H9 (cell line): ENCODE data around the gene AIF1. TPM values are rescaled to one million over a fixed set of nuclear protein-coding genes. Genes with fewer than 3 reads are reported as not detected.

Source experiments
- DNase-seq: peaks from one replicate; pipeline ENCODE4 v3.0.0-alpha.2; 2017
- H2AFZ ChIP-seq: one replicate; pipeline ENCODE4 v1.6.1; 2013; ENCODE audit warnings: mild to moderate bottlenecking, low read length, control low read depth, moderate library complexity
- H2AK5ac ChIP-seq: 2 replicates; pipeline ENCODE4 v1.6.1; 2013; ENCODE audit warnings: low read length, control low read depth, mixed read lengths; ENCODE audit not compliant: insufficient read length
- H2BK120ac ChIP-seq: one replicate; pipeline ENCODE4 v1.6.1; 2013; ENCODE audit warnings: low read depth, mild to moderate bottlenecking, low read length, control low read depth, inconsistent platforms; ENCODE audit not compliant: poor library complexity, severe bottlenecking
- H2BK12ac ChIP-seq: 2 replicates; pipeline ENCODE4 v1.6.1; 2013; ENCODE audit warnings: low read length, control low read depth, mixed read lengths, low read depth; ENCODE audit not compliant: insufficient read length
- H2BK15ac ChIP-seq: 2 replicates; pipeline ENCODE4 v1.6.1; 2013; ENCODE audit warnings: low read depth, low read length, control low read depth
- H2BK20ac ChIP-seq: one replicate; pipeline ENCODE4 v1.6.1; 2013; ENCODE audit warnings: low read depth, mild to moderate bottlenecking, low read length, control low read depth, inconsistent platforms; ENCODE audit not compliant: poor library complexity, severe bottlenecking
- H2BK5ac ChIP-seq: 2 replicates; pipeline ENCODE4 v1.6.1; 2013; ENCODE audit warnings: low read length, control low read depth, mixed read lengths; ENCODE audit not compliant: insufficient read length
- H3K14ac ChIP-seq: 2 replicates; pipeline ENCODE4 v1.6.1; 2013; ENCODE audit warnings: low read length, control low read depth; ENCODE audit not compliant: insufficient read depth
- H3K18ac ChIP-seq: 2 replicates; pipeline ENCODE4 v1.6.1; 2013; ENCODE audit warnings: low read depth, mild to moderate bottlenecking, mixed read lengths, low read length, control low read depth; ENCODE audit not compliant: insufficient read length
- H3K23ac ChIP-seq: 2 replicates; pipeline ENCODE4 v1.6.1; 2013; ENCODE audit warnings: low read length, control low read depth, mixed read lengths, low read depth; ENCODE audit not compliant: insufficient read length
- H3K23me2 ChIP-seq: 2 replicates; pipeline ENCODE4 v1.6.1; 2013; ENCODE audit warnings: low read depth, mild to moderate bottlenecking, mixed read lengths, low read length, control low read depth; ENCODE audit not compliant: insufficient read length, poor library complexity, severe bottlenecking
- H3K27ac ChIP-seq: 2 replicates; pipeline ENCODE4 v1.5.1; 2013; ENCODE audit warnings: low read length, control low read depth, mixed read lengths, low read depth; ENCODE audit not compliant: insufficient read length
- H3K27me3 ChIP-seq: 2 replicates; pipeline ENCODE4 v1.6.1; 2013; ENCODE audit warnings: low read length, control low read depth, inconsistent platforms; ENCODE audit not compliant: insufficient read depth
- H3K4ac ChIP-seq: 2 replicates; pipeline ENCODE4 v1.6.1; 2013; ENCODE audit warnings: low read depth, mild to moderate bottlenecking, control low read depth, inconsistent platforms, low read length, moderate library complexity
- H3K4me1 ChIP-seq: 2 replicates; pipeline ENCODE4 v1.6.1; 2013; ENCODE audit warnings: low read length, control low read depth, inconsistent platforms; ENCODE audit not compliant: insufficient read depth
- H3K4me2 ChIP-seq: 2 replicates; pipeline ENCODE4 v1.6.1; 2013; ENCODE audit warnings: low read length, control low read depth, mixed read lengths; ENCODE audit not compliant: insufficient read length, insufficient read depth
- H3K56ac ChIP-seq: 2 replicates; pipeline ENCODE4 v1.6.1; 2013; ENCODE audit warnings: low read depth, mild to moderate bottlenecking, mixed read lengths, low read length, control low read depth; ENCODE audit not compliant: insufficient read length
- H3K79me1 ChIP-seq: 2 replicates; pipeline ENCODE4 v1.6.1; 2013; ENCODE audit warnings: low read depth, mild to moderate bottlenecking, moderate library complexity, low read length, control low read depth, inconsistent platforms; ENCODE audit not compliant: insufficient read depth, poor library complexity, severe bottlenecking
- H3K79me2 ChIP-seq: 2 replicates; pipeline ENCODE4 v1.6.1; 2013; ENCODE audit warnings: low read length, control low read depth, inconsistent platforms; ENCODE audit not compliant: insufficient read depth
- H3K9ac ChIP-seq: 2 replicates; pipeline ENCODE4 v1.6.1; 2013; ENCODE audit warnings: low read length, control low read depth, mixed read lengths; ENCODE audit not compliant: insufficient read length; ENCODE audit errors: extremely low read depth
- H3K9me3 ChIP-seq: one replicate; pipeline ENCODE4 v1.6.1; 2013; ENCODE audit warnings: low read depth, low read length, inconsistent platforms; ENCODE audit not compliant: control insufficient read depth
- H3T11ph ChIP-seq: one replicate; pipeline ENCODE4 v1.6.1; 2013; ENCODE audit warnings: mild to moderate bottlenecking, low read length, control low read depth, inconsistent platforms
- H4K20me1 ChIP-seq: one replicate; pipeline ENCODE4 v1.6.1; 2013; ENCODE audit not compliant: control insufficient read depth, insufficient read length, insufficient read depth
- H4K5ac ChIP-seq: 2 replicates; pipeline ENCODE4 v1.6.1; 2013; ENCODE audit warnings: low read depth, mild to moderate bottlenecking, mixed read lengths, low read length, control low read depth; ENCODE audit not compliant: insufficient read length
- H4K8ac ChIP-seq: replicated peaks from 2 replicates; pipeline ENCODE4 v1.6.1; 2013; ENCODE audit warnings: low read length, control low read depth, mixed read lengths, low read depth; ENCODE audit not compliant: insufficient read length
- H4K91ac ChIP-seq: 2 replicates; pipeline ENCODE4 v1.6.1; 2013; ENCODE audit warnings: low read depth, mild to moderate bottlenecking, moderate library complexity, mixed read lengths, low read length, control low read depth; ENCODE audit not compliant: insufficient read length
- H3K27ac Mint-ChIP-seq, 3 experiments: 2 replicates in 2 of 3; 3 replicates in 1 of 3; pipeline ENCODE4 v1.8.0; 2020 to 2021; ENCODE audit warnings: mixed read lengths in 3 of 3, mild to moderate bottlenecking in 1 of 3, moderate library complexity in 1 of 3
- H3K27me3 Mint-ChIP-seq: 2 replicates; pipeline ENCODE4 v1.8.0; 2021; ENCODE audit warnings: low read depth, mild to moderate bottlenecking, moderate library complexity, mixed read lengths
- H3K36me3 Mint-ChIP-seq, 3 experiments: 2 replicates in 2 of 3; 3 replicates in 1 of 3; pipeline ENCODE4 v1.8.0; 2020 to 2021; ENCODE audit warnings: low read depth in 3 of 3, mixed read lengths in 3 of 3; ENCODE audit not compliant: insufficient read depth in 1 of 3
- H3K4me1 Mint-ChIP-seq, 2 experiments: 2 replicates each; pipeline ENCODE4 v1.8.0; 2020; ENCODE audit warnings: mixed read lengths in 2 of 2
- H3K4me3 Mint-ChIP-seq, 2 experiments: 2 replicates in 1 of 2; 3 replicates in 1 of 2; pipeline ENCODE4 v1.8.0; 2020 to 2021; ENCODE audit warnings: mild to moderate bottlenecking in 2 of 2, mixed read lengths in 2 of 2, moderate library complexity in 1 of 2
- H3K9me3 Mint-ChIP-seq, 2 experiments: 2 replicates in 1 of 2; 3 replicates in 1 of 2; pipeline ENCODE4 v1.8.0; 2020; ENCODE audit warnings: mild to moderate bottlenecking in 2 of 2, mixed read lengths in 2 of 2, moderate library complexity in 1 of 2
- WGBS: extraction: QIAGEN DNeasy Blood & Tissue Kit; methylation state at CpG from one replicate; pipeline ENCODE4 v1.1.7; 2013; ENCODE audit warnings: missing lambda C conversion rate, low lambda C conversion rate, mixed read lengths; ENCODE audit not compliant: insufficient read length; ENCODE audit errors: extremely low coverage; 5-methylcytosine and 5-hydroxymethylcytosine counted together
- total RNA-seq: library from RNA; stranded (reverse); gene quantifications from 2 replicates; pipeline ENCODE4 v1.2.1, GENCODE V29; 2021
- TF ChIP-seq, protein P1 (sequence below): fragments of 200-600 bp; sonication (generic); conservative IDR thresholded peaks from 3 replicates; pipeline ENCODE4 v1.8.0; 2021; ENCODE audit warnings: antibody characterized with exemption, mild to moderate bottlenecking

Gene AIF1
- total RNA-seq, 1 experiment from 2014 or later = 4.2 TPM

DNA sequence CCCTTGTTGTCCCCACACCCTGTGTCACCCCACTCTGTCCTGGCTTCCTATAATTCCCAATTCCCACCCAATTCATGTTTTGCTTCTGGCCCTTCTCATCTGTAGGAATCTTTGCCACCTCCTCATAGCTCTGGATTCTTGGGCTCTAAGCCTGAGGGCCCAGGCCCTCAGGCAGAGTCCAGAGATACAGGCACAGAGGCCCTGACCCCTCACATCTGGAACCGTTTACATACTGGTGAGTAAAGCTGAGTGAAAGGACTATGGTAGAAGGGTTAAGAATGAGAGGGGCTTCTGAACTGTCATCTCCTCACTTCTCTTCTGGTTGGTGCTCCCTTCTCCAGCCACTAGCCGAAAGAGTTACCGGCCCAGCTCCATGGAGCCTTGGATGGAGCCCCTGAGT lies 19.1 kb downstream of the AIF1 start:
- Histone ChIP-seq H4K91ac (no peak overlapping the region), H4K5ac (no peak overlapping the region), H4K20me1 (peaks cover 2% of the 10 kb centered on the region), H3K56ac (no peak overlapping the region), H3K79me2 (no peaks in the 10 kb centered on the region), H2BK12ac (no peak overlapping the region), H2BK120ac (no peak overlapping the region), H2BK15ac (no peak overlapping the region), H3K18ac (no peak overlapping the region), H3T11ph (no peak overlapping the region), H3K14ac (no peak overlapping the region), H3K27ac (no peak overlapping the region), H3K4me1 (no peaks in the 10 kb centered on the region), H4K8ac (no peak overlapping the region), H3K9me3 (no peaks in the 10 kb centered on the region), H2AFZ (no peak overlapping the region), H3K4me2 (no peak overlapping the region), H2AK5ac (no peak overlapping the region), H3K23ac (no peak overlapping the region), H3K4ac (no peak overlapping the region), H3K9ac (no peak overlapping the region), H3K79me1 (no peaks in the 10 kb centered on the region), H3K27me3 (no peaks in the 10 kb centered on the region), H3K23me2 (no peaks in the 10 kb centered on the region), H2BK20ac (no peak overlapping the region), H2BK5ac (no peak overlapping the region)
- no CpG with 5 or more reads among the region's 3 CpGs for WGBS
- Mint-ChIP-seq H3K9me3 (no peaks in the 10 kb centered on the region), H3K4me1 (0 out of 4 replicates have a peak, but pooled peaks cover 0 to 3% of the 10 kb centered on the region in 2 experiments), H3K27me3 (no peaks in the 10 kb centered on the region), H3K36me3 (peaks cover 70 to 98% (median 93%) of the 10 kb centered on the region in 3 experiments), H3K4me3 (no peak overlapping the region), H3K27ac (peak overlapping the region in 2 of 3 experiments; percentile 72 to 90; a peak in 4 of 7 replicates)
- TF ChIP-seq, protein P1, sequence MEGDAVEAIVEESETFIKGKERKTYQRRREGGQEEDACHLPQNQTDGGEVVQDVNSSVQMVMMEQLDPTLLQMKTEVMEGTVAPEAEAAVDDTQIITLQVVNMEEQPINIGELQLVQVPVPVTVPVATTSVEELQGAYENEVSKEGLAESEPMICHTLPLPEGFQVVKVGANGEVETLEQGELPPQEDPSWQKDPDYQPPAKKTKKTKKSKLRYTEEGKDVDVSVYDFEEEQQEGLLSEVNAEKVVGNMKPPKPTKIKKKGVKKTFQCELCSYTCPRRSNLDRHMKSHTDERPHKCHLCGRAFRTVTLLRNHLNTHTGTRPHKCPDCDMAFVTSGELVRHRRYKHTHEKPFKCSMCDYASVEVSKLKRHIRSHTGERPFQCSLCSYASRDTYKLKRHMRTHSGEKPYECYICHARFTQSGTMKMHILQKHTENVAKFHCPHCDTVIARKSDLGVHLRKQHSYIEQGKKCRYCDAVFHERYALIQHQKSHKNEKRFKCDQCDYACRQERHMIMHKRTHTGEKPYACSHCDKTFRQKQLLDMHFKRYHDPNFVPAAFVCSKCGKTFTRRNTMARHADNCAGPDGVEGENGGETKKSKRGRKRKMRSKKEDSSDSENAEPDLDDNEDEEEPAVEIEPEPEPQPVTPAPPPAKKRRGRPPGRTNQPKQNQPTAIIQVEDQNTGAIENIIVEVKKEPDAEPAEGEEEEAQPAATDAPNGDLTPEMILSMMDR = no peak
- DNase-seq = no peak
